Mesenchymal stem cell (in vitro differentiated cells and primary cell): Measurements from ENCODE around the gene HABP2.

ENCODE experiments used
- DNase-seq: peaks from one replicate; pipeline ENCODE4 v3.0.0-alpha.2; 2013
- H2AFZ ChIP-seq: one replicate; pipeline ENCODE4 v1.6.1; 2013; ENCODE audit warnings: low read depth, mild to moderate bottlenecking, control low read depth, inconsistent platforms, low read length, moderate library complexity
- H2AK5ac ChIP-seq: 2 replicates; pipeline ENCODE4 v1.6.1; 2013; ENCODE audit warnings: low read length, moderate library complexity, mild to moderate bottlenecking, inconsistent platforms; ENCODE audit not compliant: severe bottlenecking
- H2BK120ac ChIP-seq: one replicate; pipeline ENCODE4 v1.6.1; 2013; ENCODE audit warnings: low read depth, mild to moderate bottlenecking, inconsistent platforms, low read length, moderate library complexity
- H2BK12ac ChIP-seq, 2 experiments: one replicate each; pipeline ENCODE4 v1.6.1; 2013; ENCODE audit warnings: inconsistent platforms in 2 of 2, low read length in 2 of 2, mild to moderate bottlenecking in 2 of 2, moderate library complexity in 2 of 2, control low read depth in 1 of 2
- H2BK15ac ChIP-seq: one replicate; pipeline ENCODE4 v1.6.1; 2013; ENCODE audit warnings: mild to moderate bottlenecking, low read depth, inconsistent platforms; ENCODE audit not compliant: poor library complexity, severe bottlenecking
- H2BK5ac ChIP-seq: 2 replicates; pipeline ENCODE4 v1.6.1; 2013; ENCODE audit warnings: low read depth, mild to moderate bottlenecking, low read length, control low read depth, inconsistent platforms; ENCODE audit not compliant: poor library complexity, severe bottlenecking
- H3K14ac ChIP-seq, 2 experiments: one replicate each; pipeline ENCODE4 v1.6.1; 2013; ENCODE audit warnings: inconsistent platforms in 2 of 2, low read length in 2 of 2, control low read depth in 1 of 2, mild to moderate bottlenecking in 1 of 2, moderate library complexity in 1 of 2
- H3K18ac ChIP-seq, 2 experiments: one replicate each; pipeline ENCODE4 v1.6.1; 2013; ENCODE audit warnings: inconsistent platforms in 2 of 2, low read length in 2 of 2, control low read depth in 1 of 2, low read depth in 1 of 2, mild to moderate bottlenecking in 1 of 2
- H3K23ac ChIP-seq, 2 experiments: one replicate each; pipeline ENCODE4 v1.6.1; 2013; ENCODE audit warnings: inconsistent platforms in 2 of 2, low read length in 2 of 2, mild to moderate bottlenecking in 2 of 2, moderate library complexity in 2 of 2, control low read depth in 1 of 2
- H3K27ac ChIP-seq: 2 replicates; pipeline ENCODE4 v1.5.1; 2013; ENCODE audit warnings: mild to moderate bottlenecking, moderate library complexity, low read length, control low read depth, inconsistent platforms; ENCODE audit not compliant: poor library complexity, severe bottlenecking
- H3K27me3 ChIP-seq, 2 experiments: 2 replicates each; pipeline versions ENCODE4 v1.6.1 to v1.7.0; 2013; ENCODE audit warnings: low read length in 2 of 2, mild to moderate bottlenecking in 2 of 2, moderate library complexity in 2 of 2, control low read depth in 1 of 2, inconsistent platforms in 1 of 2; ENCODE audit not compliant: control insufficient read depth in 1 of 2, insufficient read depth in 1 of 2
- H3K36me3 ChIP-seq, 2 experiments: 2 replicates each; pipeline versions ENCODE4 v1.6.1 to v1.7.0; 2013; ENCODE audit warnings: low read length in 2 of 2, control low read depth in 1 of 2, inconsistent platforms in 1 of 2, low read depth in 1 of 2, mild to moderate bottlenecking in 1 of 2; ENCODE audit not compliant: insufficient read depth in 2 of 2, control insufficient read depth in 1 of 2
- H3K4ac ChIP-seq, 2 experiments: one replicate each; pipeline ENCODE4 v1.6.1; 2013; ENCODE audit warnings: inconsistent platforms in 2 of 2, low read length in 2 of 2, mild to moderate bottlenecking in 2 of 2, moderate library complexity in 2 of 2, control low read depth in 1 of 2, low read depth in 1 of 2
- H3K4me1 ChIP-seq: 2 replicates; pipeline ENCODE4 v1.6.1; 2013; ENCODE audit warnings: low read depth, low read length, control low read depth; ENCODE audit not compliant: control insufficient read depth, insufficient read depth
- H3K4me2 ChIP-seq: 2 replicates; pipeline ENCODE4 v1.6.1; 2013; ENCODE audit warnings: low read length, mild to moderate bottlenecking, inconsistent platforms; ENCODE audit not compliant: poor library complexity, severe bottlenecking
- H3K4me3 ChIP-seq, 2 experiments: 2 replicates each; pipeline versions ENCODE4 v1.5.1 to v1.7.0; 2013; ENCODE audit warnings: low read length in 2 of 2, mild to moderate bottlenecking in 2 of 2, control low read depth in 1 of 2, low read depth in 1 of 2; ENCODE audit not compliant: insufficient read depth in 1 of 2
- H3K79me1 ChIP-seq: replicated peaks from 2 replicates; pipeline ENCODE4 v1.6.1; 2013; ENCODE audit warnings: mild to moderate bottlenecking, control low read depth, low read length, inconsistent platforms; ENCODE audit not compliant: poor library complexity, severe bottlenecking
- H3K9ac ChIP-seq: 2 replicates; pipeline ENCODE4 v1.7.0; 2013; ENCODE audit warnings: mild to moderate bottlenecking, low read length, moderate library complexity
- H3K9me3 ChIP-seq: 2 replicates; pipeline ENCODE4 v1.7.0; 2013; ENCODE audit warnings: mild to moderate bottlenecking, low read length; ENCODE audit not compliant: control insufficient read depth
- H4K8ac ChIP-seq: one replicate; pipeline ENCODE4 v1.6.1; 2013; ENCODE audit warnings: inconsistent platforms, mild to moderate bottlenecking, low read length, moderate library complexity
- H4K91ac ChIP-seq: one replicate; pipeline ENCODE4 v1.6.1; 2013; ENCODE audit warnings: mild to moderate bottlenecking, low read length, inconsistent platforms
- WGBS: methylation state at CpG from one replicate; pipeline ENCODE4 v1.1.7; 2013; ENCODE audit warnings: mixed read lengths; 5-methylcytosine and 5-hydroxymethylcytosine counted together

Gene HABP2

GRCh38 chr10:113594652-113595051, 41.8 kb downstream of the HABP2 start:
- H2BK15ac ChIP-seq, result no peak overlapping the region
- 78% methylated on average over 13 of the region's 13 CpGs for WGBS

GRCh38 chr10:113600569-113600968, 47.7 kb downstream of the HABP2 start:
- no peak overlapping the region for H3K4me3 ChIP-seq

More at GRCh38 chr10:113594652-113595051, 41.8 kb downstream of the HABP2 start:
- Histone ChIP-seq H3K27me3 (peaks cover 31 to 42% of the 10 kb centered on the region in 2 experiments), H3K9me3 (peaks cover 12% of the 10 kb centered on the region), H3K9ac (no peak overlapping the region), H4K8ac (no peak overlapping the region), H2AK5ac (no peak overlapping the region), H3K4me3 (no peak overlapping the region), H3K79me1 (no peaks in the 10 kb centered on the region), H2BK5ac (no peak overlapping the region), H3K4ac (no peak overlapping the region), H3K18ac (no peak overlapping the region), H4K91ac (no peak overlapping the region), H3K36me3 (no peaks in the 10 kb centered on the region), H3K23ac (no peak overlapping the region), H2BK12ac (no peak overlapping the region), H3K4me1 (no peaks in the 10 kb centered on the region), H2BK120ac (no peak overlapping the region), H3K27ac (no peak overlapping the region), H3K14ac (no peak overlapping the region), H3K4me2 (no peak overlapping the region), H2AFZ (no peak overlapping the region)
- no peak for DNase-seq

GRCh38 chr10:113603057-113603777, 50.4 kb downstream of the HABP2 start:
- Histone ChIP-seq H3K9me3 (peaks cover 23% of the 10 kb centered on the region), H3K27me3 (peaks cover 16 to 29% of the 10 kb centered on the region in 2 experiments), H3K4me1 (no peaks in the 10 kb centered on the region), H3K36me3 (no peaks in the 10 kb centered on the region), H3K18ac (no peak overlapping the region), H3K79me1 (no peaks in the 10 kb centered on the region), H3K27ac (no peak overlapping the region), H2BK120ac (no peak overlapping the region), H3K4me3 (no peak overlapping the region), H2AFZ (no peak overlapping the region), H2AK5ac (no peak overlapping the region), H3K4ac (no peak overlapping the region), H3K23ac (no peak overlapping the region), H3K14ac (no peak overlapping the region), H4K8ac (no peak overlapping the region), H4K91ac (no peak overlapping the region), H3K4me2 (no peak overlapping the region), H2BK12ac (no peak overlapping the region), H2BK5ac (no peak overlapping the region), H2BK15ac (no peak overlapping the region), H3K9ac (no peak overlapping the region)
- no peak for DNase-seq
- WGBS, result 87% methylated on average over 13 of the region's 13 CpGs

More at GRCh38 chr10:113600569-113600968, 47.7 kb downstream of the HABP2 start:
- Histone ChIP-seq H2BK5ac (no peak overlapping the region), H3K27me3 (peaks cover 12 to 32% of the 10 kb centered on the region in 2 experiments), H3K23ac (no peak overlapping the region), H3K9ac (no peak overlapping the region), H3K27ac (no peak overlapping the region), H3K9me3 (peaks cover 29% of the 10 kb centered on the region), H3K4me1 (no peaks in the 10 kb centered on the region), H2BK12ac (no peak overlapping the region), H3K4me2 (no peak overlapping the region), H3K14ac (no peak overlapping the region), H3K4ac (no peak overlapping the region), H2AFZ (no peak overlapping the region), H4K91ac (no peak overlapping the region), H2BK15ac (no peak overlapping the region), H3K79me1 (no peaks in the 10 kb centered on the region), H2AK5ac (no peak overlapping the region), H2BK120ac (no peak overlapping the region), H3K36me3 (no peaks in the 10 kb centered on the region), H3K18ac (no peak overlapping the region), H4K8ac (no peak overlapping the region)
- DNase-seq, result no peak
- 82% methylated on average over 1 of the region's 3 CpGs for WGBS

- Histone ChIP-seq H3K23ac (no peak overlapping the region), H4K91ac (no peak overlapping the region), H3K4me3 (no peak overlapping the region), H2BK15ac (no peak overlapping the region), H2AK5ac (no peak overlapping the region), H3K27me3 (peaks cover 14 to 31% of the 10 kb centered on the region in 2 experiments), H3K4ac (no peak overlapping the region), H3K27ac (no peak overlapping the region), H4K8ac (no peak overlapping the region), H3K4me1 (no peaks in the 10 kb centered on the region), H3K14ac (peak overlapping the region in 1 of 2 experiments; percentile 36), H2BK120ac (no peak overlapping the region), H3K4me2 (no peak overlapping the region), H2BK12ac (no peak overlapping the region), H3K9ac (no peak overlapping the region), H3K36me3 (no peaks in the 10 kb centered on the region), H3K9me3 (peaks cover 18% of the 10 kb centered on the region), H3K18ac (no peak overlapping the region), H3K79me1 (no peaks in the 10 kb centered on the region), H2BK5ac (no peak overlapping the region), H2AFZ (no peak overlapping the region)
- WGBS, result 91% methylated on average over 11 of the region's 12 CpGs
- DNase-seq, result no peak
These were observed 51.7 kb downstream of the HABP2 start for GRCh38 chr10:113604572-113604971.
